Cardiac muscle cell (in vitro differentiated cells and primary cell): ENCODE data around the gene GAMT. TPM values are rescaled to one million over a fixed set of nuclear protein-coding genes. Genes with fewer than 3 reads are reported as not detected.

Experiments
- DNase-seq, 2 donors: peaks; one replicate each; pipeline versions ENCODE4 v3.0.0 to v3.0.0-alpha.2; 2010 to 2017; ENCODE audit warnings: low read depth in 1 of 2, low spot score in 1 of 2
- H3K27ac ChIP-seq: fragments of 200-600 bp; sonication (generic); 2 replicates; pipeline ENCODE4 v1.5.1; 2016
- H3K27me3 ChIP-seq: fragments of 200-600 bp; sonication (generic); 2 replicates; pipeline ENCODE4 v1.6.0; 2016; ENCODE audit warnings: control low read depth
- H3K36me3 ChIP-seq: fragments of 200-600 bp; sonication (generic); 2 replicates; pipeline ENCODE4 v1.5.1; 2016; ENCODE audit warnings: control low read depth
- H3K4me1 ChIP-seq: fragments of 200-600 bp; sonication (generic); 2 replicates; pipeline ENCODE4 v1.8.1; 2017; ENCODE audit warnings: low read depth, mild to moderate bottlenecking, mixed run types
- H3K4me3 ChIP-seq: fragments of 200-600 bp; sonication (generic); 2 replicates; pipeline ENCODE4 v1.5.1; 2016; ENCODE audit warnings: mild to moderate bottlenecking
- H3K9me3 ChIP-seq: fragments of 200-600 bp; sonication (generic); 2 replicates; pipeline ENCODE4 v1.5.1; 2017; ENCODE audit warnings: low read depth, mild to moderate bottlenecking, control low read depth
- polyA plus RNA-seq: library from polyadenylated mRNA; unstranded; fragments of >200 nt; fragmentation: Nextera tagmentation; extraction: Ambion mirVana; gene quantifications from 2 replicates; pipeline ENCODE4 v1.2.1, GENCODE V29; 2016
- total RNA-seq: library from RNA; depleted of rRNA; stranded (reverse); fragments of >200 nt; gene quantifications from 2 replicates; pipeline ENCODE4 v1.2.3, GENCODE V29; 2016
- TF ChIP-seq, protein P1 (sequence below): IDR thresholded peaks from 2 replicates; pipeline ENCODE4 v1.5.1; 2012; ENCODE audit warnings: low read depth, mild to moderate bottlenecking, low read length

GAMT gene
- total and polyA plus RNA-seq, 2 experiments from 2014 or later = 180 to 231 TPM

- Histone ChIP-seq H3K9me3 (no peaks in the 10 kb centered on the region), H3K27me3 (no peaks in the 10 kb centered on the region), H3K27ac (peak overlapping the region; percentile 28), H3K4me3 (no peak overlapping the region), H3K36me3 (peaks cover 21% of the 10 kb centered on the region), H3K4me1 (peaks cover 20% of the 10 kb centered on the region)
- TF ChIP-seq, protein P1, sequence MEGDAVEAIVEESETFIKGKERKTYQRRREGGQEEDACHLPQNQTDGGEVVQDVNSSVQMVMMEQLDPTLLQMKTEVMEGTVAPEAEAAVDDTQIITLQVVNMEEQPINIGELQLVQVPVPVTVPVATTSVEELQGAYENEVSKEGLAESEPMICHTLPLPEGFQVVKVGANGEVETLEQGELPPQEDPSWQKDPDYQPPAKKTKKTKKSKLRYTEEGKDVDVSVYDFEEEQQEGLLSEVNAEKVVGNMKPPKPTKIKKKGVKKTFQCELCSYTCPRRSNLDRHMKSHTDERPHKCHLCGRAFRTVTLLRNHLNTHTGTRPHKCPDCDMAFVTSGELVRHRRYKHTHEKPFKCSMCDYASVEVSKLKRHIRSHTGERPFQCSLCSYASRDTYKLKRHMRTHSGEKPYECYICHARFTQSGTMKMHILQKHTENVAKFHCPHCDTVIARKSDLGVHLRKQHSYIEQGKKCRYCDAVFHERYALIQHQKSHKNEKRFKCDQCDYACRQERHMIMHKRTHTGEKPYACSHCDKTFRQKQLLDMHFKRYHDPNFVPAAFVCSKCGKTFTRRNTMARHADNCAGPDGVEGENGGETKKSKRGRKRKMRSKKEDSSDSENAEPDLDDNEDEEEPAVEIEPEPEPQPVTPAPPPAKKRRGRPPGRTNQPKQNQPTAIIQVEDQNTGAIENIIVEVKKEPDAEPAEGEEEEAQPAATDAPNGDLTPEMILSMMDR = no peak
- DNase-seq = no peak
Measured at GRCh38 chr19:1417681-1418495, 16.5 kb upstream of the GAMT start.

GRCh38 chr19:1417145-1417544, 15.8 kb upstream of the GAMT start:
- TF ChIP-seq, protein P1 = no peak
- Histone ChIP-seq H3K27me3 (no peaks in the 10 kb centered on the region), H3K36me3 (peaks cover 18% of the 10 kb centered on the region), H3K9me3 (no peaks in the 10 kb centered on the region), H3K4me3 (no peak overlapping the region), H3K4me1 (peaks cover 20% of the 10 kb centered on the region), H3K27ac (no peak overlapping the region)
- DNase-seq = peak in 1 of 2 donors; percentile 28

DNA sequence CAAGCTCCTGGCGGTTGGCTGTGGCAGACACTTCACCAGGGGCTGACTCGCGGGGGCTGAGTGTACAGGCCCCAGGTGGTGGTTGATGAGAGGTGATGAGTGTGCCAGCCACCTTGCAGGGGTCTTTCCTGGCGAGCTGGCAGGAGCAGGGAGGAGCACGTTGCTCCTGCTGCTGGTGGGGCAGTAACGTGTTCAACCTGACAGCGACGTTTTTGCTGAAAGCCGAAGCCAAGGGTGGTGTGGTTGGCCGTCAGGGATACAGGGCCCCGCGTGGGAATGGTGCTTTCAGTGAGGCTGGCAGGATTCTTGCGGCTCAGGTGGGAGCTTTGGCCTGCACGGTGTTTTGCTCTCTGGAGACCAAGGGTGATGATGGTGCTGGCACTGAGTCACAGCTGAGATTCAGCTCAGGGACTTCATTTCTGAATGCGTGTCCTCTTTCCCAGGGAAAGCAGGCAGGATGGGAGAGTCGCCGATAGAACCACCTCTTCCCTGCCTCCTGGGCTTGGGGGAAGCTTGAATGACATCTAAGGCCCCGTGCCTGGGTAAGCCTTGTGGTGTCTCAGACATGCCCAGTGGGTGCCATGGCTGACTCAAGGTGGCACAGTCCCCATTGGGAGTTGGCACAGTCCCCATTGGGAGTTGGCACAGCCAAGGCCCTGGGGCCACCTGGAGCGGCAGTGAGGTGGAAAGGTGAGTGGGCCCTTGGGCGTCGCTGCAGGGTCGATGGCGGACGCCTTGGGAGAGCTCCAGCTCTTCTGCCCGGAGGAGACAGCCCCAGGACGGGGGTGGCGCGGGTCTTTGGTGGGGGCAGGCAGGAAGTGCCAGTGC, 14.9 kb upstream of the GAMT start:
- peaks cover 11% of the 10 kb centered on the region for H3K36me3 ChIP-seq
- H3K4me1 ChIP-seq = peaks cover 20% of the 10 kb centered on the region
- peak overlapping the region; percentile 81 for H3K27ac ChIP-seq
- H3K4me3 ChIP-seq = no peak overlapping the region
- TF ChIP-seq, protein P1 = no peak
- no peaks in the 10 kb centered on the region for H3K9me3 ChIP-seq
- DNase-seq = no peak
- no peaks in the 10 kb centered on the region for H3K27me3 ChIP-seq

DNA sequence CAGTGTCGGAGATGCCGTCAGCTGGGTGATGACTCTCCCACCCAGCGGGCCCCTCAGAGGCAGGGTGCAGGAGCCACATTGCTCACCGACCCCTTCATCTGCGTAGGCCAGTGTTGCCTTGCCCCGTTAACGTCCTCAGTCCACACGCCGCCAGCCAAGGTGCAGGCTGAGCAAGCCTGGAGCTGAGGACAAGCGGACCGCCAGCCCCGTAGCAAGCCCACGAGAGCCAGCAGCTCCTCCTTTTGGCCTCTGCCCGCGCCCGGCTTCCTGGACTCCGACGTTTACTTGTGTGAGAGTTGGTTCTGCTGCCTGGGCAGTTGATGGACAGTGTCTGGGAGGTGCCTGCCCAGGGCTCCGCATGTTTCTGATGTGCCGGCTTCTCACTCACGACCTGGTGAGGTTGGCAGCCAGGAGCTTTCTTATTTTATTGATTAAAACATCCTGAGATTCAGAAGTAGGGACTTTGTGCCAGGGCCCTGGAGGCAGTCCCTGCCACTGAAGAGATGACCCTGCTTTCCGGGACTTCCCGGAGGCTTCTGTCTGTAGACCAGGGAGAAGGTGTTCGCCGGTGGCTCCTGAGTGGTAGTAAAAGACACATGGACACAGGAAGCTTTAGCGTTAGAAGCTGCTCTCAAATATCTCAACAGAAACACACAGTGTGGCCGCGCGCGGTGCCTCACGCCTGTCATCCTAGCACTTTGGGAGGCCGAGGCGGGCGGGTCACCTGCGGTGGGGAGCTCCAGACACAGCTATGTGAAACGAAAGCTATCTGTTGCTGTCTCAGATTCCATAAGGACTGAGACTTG, 11.9 kb upstream of the GAMT start:
- TF ChIP-seq, protein P1 = no peak
- Histone ChIP-seq H3K36me3 (no peaks in the 10 kb centered on the region), H3K9me3 (no peaks in the 10 kb centered on the region), H3K4me3 (no peak overlapping the region), H3K27me3 (no peaks in the 10 kb centered on the region), H3K27ac (no peak overlapping the region), H3K4me1 (peaks cover 33% of the 10 kb centered on the region)
- no peak for DNase-seq

GRCh38 chr19:1412323-1412923, 11.1 kb upstream of the GAMT start:
- no peaks in the 10 kb centered on the region for H3K27me3 ChIP-seq
- no peaks in the 10 kb centered on the region for H3K9me3 ChIP-seq
- TF ChIP-seq, protein P1 = no peak
- peak overlapping the region; percentile 50 for H3K27ac ChIP-seq
- H3K36me3 ChIP-seq = no peaks in the 10 kb centered on the region
- H3K4me1 ChIP-seq = peaks cover 30% of the 10 kb centered on the region
- no peak overlapping the region for H3K4me3 ChIP-seq
- DNase-seq = no peak
